NOMO-1 treated with dmso at 0.1 percent for 144 hours (cell line): ENCODE results near the gene SLC4A5.

Source experiments
- DNase-seq: peaks from one replicate; lab custom pipeline; 2025; ENCODE audit not compliant: unreplicated experiment; lab: John Stamatoyannopoulos, UW

Gene SLC4A5

GRCh38 chr2:74317701-74318100, 25.5 kb downstream of the SLC4A5 start:
- no peak for DNase-seq

DNA sequence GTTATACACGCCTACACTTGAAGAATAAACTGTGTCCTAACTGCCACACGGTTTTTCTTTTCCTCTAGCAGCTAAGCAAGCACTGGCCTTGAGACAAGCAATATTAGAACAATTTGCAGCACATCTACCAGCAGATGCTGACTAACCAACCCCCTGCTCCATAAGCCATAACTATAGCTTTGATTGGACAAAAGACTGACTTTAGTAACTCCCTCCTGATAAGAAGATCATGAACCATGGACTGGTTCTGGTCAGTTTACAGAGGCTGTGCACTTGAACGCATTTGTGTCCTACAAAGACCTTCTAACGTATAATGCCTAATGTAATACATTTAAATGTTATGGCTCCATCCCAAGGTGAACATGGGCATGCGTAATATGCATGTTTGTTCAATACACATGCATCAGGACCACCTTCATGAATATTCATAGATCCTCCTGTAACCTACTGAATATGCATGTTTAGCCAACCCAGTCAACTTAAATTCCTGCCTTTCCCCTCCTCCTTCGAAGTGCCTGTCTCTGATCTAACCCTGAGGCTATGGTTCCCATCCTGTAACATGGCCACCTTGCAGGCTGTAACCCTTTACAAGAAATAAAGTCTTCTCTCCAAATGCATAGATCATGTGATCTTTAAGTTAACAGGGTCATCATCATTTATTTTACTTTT, 26.5 kb downstream of the SLC4A5 start:
- DNase-seq: no peak

DNA sequence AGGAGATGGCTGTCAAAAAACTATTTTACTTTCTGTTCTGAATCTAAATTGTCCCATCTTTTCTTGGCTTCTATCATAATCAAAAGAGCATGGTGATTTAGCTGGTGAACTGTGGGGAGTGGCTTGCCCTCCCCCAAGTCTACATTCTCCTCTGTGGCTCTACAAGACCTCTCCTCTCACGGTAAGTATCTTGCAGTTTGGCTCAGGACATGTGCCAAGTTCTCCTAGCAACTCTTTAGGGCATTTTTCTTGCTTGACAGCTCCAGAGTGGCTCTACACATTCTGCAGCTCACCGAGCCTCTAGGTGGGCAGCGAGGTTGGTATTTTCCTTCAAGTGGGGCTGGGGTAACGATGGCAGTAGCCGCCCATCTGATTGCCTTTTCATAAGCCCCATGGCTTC, 29.1 kb downstream of the SLC4A5 start:
- DNase-seq: no peak

DNA sequence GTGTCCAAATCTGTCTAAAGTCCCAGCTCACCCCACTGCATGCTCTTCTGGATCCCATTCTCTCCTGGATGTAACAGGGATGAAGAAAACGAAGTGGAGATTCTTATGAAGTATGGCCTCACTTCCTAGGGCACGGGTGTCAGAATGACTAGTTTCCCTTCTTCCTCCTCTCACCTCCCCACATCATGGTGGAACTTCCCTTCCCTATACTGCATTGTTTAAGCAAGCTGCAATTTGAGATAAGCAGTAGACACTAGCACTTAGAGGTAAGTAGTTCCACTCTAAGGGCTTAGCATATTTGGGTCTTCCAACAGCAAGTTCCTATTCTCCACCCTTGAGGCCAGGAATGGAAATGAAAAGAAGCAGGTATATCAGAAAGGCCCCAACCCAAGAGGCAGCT, 29.7 kb downstream of the SLC4A5 start:
- DNase-seq: no peak

DNA sequence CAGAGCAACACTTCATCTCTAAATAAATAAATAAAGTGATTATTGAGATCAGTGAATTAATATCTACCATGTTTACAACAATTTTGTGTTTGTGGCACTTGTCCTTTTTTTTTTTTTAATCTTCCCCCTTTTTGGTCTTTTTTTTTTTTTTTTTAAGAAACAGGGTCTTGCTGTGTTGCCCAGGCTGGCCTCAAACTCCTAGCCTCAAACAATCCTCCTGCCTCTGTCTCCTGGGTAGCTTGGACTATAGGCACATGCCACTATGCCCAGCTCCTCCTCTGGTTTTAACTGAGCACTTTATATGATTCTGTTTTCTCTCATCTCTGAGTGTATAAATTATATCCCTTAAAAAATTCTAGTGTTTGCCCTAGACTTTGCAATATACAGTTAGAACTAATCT, 30.3 kb downstream of the SLC4A5 start:
- no peak for DNase-seq

- no peak for DNase-seq
Observed at GRCh38 chr2:74307720-74308119, 35.5 kb downstream of the SLC4A5 start.

- no peak for DNase-seq
Observed at GRCh38 chr2:74304332-74305148, 38.7 kb downstream of the SLC4A5 start.

- no peak for DNase-seq
Observed at GRCh38 chr2:74302865-74303264, 40.4 kb downstream of the SLC4A5 start.

- no peak for DNase-seq
Observed at GRCh38 chr2:74301262-74301661, 42.0 kb downstream of the SLC4A5 start.

DNA sequence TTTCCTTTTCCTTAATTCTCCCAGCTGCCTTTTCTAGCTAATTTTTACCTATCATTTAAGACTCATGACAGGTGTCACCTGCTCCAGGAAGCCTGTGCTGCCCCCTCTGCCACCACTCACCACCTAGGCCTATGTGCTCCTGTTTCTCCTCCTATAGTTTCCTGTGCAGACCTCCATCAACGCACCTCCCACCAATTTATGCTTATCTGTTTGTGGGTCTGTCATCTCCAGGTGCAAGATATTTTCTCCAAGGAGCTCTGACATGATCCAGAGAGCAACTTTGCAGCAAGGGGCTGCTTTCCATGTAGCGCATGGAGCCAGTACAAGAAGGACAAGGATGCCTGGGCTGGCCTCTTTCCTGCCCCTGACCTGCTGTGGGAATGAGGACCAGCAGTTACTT, 42.7 kb downstream of the SLC4A5 start:
- DNase-seq: no peak

DNA sequence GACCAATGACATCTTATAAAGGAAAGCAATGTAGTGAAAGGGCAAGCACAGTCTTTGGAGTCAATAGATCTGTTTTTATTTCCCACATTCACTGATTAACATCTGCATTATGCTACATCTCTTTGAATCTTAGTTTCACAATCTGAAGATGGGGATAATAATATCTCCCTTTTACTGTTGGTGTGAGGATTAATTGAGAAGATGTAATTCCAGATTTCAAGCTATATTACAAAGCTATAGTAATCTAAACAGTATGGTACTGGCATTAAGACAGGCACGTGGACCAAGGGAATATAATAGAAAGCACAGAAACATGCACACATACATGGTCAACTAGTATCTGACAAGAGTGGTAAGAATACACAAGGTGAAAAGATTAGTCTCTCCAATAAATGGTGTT, 45.3 kb downstream of the SLC4A5 start:
- no peak for DNase-seq

GRCh38 chr2:74297391-74297790, 45.8 kb downstream of the SLC4A5 start:
- DNase-seq: no peak

GRCh38 chr2:74293191-74293991, 49.8 kb downstream of the SLC4A5 start:
- DNase-seq: no peak

DNA sequence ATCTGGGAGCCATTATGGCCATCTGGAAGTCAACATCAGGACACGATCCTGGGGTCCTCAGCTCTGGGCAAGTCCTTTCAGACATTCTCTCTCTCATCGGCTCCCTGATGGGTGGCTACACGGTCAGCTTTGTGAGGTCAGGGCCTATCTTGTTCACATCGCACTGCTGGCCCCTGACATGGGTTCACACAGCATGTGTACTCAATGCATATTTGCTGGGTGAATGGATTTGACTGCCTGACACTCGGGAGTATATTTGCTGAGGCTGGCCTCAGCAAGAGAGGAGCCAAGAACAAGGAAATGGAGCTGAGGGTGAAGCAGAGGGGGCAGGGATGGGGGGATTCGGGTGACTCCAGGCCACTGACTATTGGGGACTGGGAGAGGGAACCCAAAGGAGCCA, 50.5 kb downstream of the SLC4A5 start:
- DNase-seq: no peak

DNA sequence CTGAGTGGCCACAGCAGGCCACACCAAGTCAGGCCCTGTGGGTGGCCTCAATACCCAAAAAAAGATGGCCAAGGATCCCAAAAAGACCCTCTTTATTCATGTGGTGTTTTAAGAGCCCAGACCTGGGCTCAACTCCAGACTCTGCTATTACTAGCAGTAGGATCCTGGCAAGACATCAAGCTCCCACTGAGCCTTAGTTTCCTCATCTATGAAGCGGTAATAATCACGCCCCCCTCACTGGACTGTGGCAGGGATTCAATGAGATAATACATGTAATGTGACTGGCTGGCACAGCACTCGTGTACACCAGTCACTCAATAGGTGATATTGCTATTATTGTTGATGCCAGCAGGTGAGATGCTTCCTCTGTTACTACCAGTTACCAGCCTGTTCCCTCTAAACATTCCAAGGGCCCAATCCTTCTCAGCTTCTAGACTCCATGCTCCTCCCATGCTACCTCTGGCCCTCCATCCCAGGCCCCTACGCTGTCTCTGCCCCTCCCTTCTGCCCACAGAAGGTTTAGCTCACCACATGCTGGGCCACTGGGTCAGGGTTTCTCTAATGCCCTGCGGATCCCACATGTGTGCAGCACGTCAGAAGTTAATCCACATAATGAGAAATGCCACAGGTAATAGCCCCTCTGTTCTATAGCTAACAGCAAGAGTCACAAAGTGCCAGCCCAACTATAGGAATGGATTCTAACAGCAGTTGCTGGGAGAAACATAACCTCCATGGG, 51.2 kb downstream of the SLC4A5 start:
- DNase-seq: no peak

DNA sequence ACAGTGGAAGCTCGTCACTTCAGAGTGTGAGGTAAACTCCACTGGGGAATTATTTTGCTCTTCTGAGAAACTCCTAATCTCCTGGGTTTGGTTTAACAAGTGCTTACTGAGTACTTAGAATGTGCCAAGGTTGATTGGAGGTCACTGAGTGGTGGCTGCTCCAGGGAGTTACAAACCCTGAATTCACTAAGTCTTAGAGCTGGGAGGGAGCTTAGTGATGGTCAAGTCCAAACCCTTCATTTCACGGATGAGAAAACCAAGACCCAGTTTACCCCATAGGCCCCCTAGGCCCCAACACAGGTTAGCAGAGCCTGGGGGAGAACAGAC, 52.0 kb downstream of the SLC4A5 start:
- DNase-seq: no peak

- no peak for DNase-seq
Observed at GRCh38 chr2:74290466-74291217, 52.6 kb downstream of the SLC4A5 start.

DNA sequence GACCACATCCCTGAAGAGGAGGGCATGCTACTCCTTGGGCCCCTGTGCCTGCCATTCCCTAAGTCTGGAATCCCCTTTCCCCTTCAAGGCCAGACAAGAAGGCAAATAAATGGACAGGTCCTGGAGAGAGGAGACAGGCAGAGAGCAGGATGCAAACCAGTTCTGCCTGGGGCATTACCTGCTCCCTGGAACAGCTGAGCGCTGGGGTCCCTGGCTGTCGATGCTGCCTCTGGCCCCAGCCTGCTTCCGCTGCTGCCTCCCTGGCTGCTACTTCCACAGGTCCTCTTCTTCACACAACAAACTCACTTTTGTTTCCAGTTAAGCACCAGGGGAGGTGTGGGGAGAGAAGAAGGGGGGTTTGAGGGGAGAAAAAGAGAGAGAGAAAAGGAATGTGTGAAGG, 53.1 kb downstream of the SLC4A5 start:
- no peak for DNase-seq

DNA sequence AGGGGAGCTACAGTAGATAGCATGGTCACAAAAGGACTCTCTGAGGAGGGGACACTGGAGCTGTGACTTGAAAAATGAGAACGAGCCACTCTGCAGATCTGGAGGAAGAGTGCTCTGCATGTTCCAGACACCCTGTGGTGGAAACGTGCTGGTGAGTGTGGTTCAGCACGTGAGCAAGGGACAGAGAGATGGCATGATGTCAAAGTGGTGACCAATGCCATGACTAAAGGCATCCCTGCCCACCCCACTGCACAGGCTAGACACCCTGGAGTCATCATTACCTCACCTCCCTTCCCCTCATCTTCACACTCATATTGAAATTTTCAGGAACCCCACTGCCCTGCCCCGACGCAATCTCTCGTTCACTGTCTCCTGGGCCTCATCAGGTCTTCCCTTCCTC, 56.5 kb downstream of the SLC4A5 start:
- DNase-seq: no peak

DNA sequence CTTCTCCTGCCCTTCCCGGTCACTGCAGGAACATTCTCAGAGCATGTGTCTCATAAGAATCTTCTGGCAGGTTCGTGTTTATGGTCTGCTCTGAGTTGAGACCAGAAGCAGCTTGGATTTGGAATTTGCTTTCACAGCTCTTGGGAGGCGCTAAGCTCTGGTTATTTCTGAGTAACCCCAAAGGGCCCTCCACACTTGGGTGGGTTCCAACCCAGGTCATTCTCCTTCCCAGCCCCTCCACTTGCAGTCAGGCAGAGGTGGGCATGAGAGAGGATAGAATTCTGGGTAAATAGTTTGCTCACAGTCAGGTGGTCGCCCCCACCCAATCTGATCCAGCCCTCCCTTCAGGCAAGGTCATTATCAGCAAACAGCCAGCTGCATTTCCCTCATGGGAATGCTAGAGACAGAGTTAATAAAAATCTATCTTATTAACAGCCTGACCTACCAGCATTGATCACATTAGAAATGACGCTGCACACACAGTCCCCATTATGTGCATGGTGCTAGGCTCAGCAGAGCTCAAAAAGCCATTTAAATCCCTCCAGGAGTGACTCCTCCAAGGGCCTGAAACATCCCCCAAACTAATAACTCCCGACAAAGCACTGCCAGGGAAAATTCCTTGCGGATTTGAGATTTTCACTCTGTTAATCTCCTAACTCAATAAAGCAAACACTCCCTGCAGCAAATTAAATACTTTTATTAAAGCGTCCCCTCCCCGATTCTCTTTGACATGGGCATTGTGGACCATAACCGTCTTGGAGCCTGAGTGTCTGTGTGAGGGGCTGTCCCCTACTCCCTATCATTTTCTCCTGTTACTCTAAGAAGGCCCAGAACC, 61.9 kb downstream of the SLC4A5 start:
- no peak for DNase-seq
